Activated CD4-positive, alpha-beta T cell treated with anti-CD3 and anti-CD28 coated beads, Interleukin-2, Interleukin-4, amounts not matched to agents 100 ng/mL and 50 ng/mL, durations not matched to agents 16 hours and 8 hours (primary cell): ENCODE measurements around the gene CARF.
"Not testable (repeated sequence)": the region's sequence is repeated elsewhere in the genome, so short reads cannot be mapped to it uniquely, and the experiment has no call there.

ENCODE experiments used
- DNase-seq: peaks from one replicate; pipeline ENCODE4 v3.0.0-alpha.2; 2020; ENCODE audit warnings: low spot score

The CARF gene, protein sequence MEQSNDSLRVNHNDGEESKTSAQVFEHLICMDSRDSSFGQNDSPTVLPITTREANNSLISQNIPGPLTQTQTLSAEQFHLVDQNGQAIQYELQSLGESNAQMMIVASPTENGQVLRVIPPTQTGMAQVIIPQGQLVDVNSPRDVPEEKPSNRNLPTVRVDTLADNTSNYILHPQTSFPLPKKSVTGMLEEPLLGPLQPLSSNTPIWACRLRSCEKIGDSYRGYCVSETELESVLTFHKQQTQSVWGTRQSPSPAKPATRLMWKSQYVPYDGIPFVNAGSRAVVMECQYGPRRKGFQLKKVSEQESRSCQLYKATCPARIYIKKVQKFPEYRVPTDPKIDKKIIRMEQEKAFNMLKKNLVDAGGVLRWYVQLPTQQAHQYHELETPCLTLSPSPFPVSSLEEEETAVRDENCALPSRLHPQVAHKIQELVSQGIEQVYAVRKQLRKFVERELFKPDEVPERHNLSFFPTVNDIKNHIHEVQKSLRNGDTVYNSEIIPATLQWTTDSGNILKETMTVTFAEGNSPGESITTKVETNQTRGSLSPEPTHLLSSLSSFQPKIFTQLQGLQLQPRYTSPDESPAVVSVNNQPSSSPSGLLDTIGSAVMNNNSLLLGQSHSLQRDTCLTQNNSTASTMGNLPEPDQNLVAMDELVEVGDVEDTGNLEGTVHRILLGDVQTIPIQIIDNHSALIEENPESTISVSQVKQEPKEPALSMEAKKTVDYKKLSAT

DNA sequence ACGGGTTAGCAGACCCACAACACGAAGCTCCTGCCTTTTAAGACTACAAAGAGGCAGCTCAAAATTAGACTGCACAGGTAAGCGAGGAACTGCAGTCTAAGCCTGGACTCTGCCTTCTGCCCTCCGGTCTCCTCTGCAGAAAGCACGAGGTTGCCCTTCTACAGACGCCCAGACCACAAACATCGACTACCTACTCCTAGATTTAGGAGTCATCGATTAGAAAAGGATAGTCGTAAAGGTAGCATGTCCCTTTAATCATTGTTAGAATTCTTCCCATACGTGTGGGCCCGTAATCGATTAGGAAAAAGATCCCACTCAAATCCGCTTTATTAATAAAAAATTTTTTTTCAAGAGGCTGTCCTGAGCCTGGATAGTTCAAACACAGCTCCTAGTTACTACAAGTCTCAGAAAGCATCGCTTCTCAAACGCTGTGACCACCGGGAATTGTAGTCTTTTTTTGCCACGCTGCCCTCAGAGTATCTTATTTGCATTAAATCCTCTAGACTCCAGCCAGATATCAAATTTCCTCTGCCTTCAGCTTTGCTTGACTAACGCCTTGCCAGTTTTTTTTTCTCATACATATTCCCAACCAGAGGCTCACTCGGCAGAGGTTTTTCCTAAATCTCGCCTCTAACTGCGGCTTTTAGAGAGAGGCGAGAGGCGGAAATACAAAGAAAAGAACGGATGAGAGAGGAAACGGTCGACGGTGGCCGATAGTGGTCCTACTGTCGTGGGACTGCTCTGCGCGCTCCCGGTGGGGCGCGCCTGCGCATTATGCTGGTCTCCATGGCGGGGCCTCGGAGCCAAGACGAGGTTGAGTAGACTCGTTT, at the start of gene CARF, which contains the start of gene WDR12:
TSS of gene CARF (plus strand) at position 764 of the 830 bp plus-strand sequence. CDS start 29,628 bp downstream, outside the sequence.
TSS of gene WDR12 (minus strand) at position 162 of the 830 bp plus-strand sequence. CDS start 197 bp downstream, outside the sequence.
- peak; percentile 92 for DNase-seq

DNA sequence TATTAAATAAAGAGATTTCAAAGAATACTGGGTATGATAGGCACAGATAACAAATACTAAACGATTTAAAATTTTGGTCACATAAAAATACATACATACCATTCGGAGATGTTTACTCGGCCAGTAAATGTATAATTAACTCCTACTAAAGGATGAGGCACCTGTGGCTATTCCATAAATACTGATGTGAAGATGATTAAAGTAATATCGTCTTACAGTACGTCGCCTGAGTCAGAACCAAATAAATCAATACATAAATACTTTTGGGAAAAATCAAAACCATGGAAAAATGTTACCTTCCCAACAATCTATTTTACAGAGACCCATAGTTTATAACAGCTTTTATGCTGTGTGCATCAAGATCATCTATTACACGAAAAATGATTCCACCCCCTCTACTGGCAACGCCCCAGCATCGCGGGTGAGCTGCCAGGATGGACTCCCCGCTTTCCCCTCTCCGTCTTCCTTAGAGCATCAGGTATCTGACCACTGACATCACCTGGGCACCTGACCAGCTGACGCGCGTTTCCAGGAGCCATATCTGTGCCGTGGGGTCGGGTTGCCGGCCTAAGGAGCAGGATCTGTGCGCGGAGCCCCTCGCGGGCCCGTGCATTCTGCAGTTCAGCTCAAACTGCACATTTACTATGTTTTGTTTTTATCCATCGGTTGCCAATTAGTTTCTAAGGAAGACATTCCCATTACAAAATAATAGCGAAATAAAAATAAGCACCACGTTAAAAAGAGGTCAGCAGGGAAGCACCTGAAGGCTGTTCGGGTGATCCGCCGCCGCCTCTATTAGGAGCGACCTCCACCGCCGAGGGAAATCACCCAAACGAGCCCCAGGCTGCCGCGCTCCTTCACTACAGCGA, 41.4 kb upstream of the CARF start:
- peak; percentile 71 for DNase-seq

DNA sequence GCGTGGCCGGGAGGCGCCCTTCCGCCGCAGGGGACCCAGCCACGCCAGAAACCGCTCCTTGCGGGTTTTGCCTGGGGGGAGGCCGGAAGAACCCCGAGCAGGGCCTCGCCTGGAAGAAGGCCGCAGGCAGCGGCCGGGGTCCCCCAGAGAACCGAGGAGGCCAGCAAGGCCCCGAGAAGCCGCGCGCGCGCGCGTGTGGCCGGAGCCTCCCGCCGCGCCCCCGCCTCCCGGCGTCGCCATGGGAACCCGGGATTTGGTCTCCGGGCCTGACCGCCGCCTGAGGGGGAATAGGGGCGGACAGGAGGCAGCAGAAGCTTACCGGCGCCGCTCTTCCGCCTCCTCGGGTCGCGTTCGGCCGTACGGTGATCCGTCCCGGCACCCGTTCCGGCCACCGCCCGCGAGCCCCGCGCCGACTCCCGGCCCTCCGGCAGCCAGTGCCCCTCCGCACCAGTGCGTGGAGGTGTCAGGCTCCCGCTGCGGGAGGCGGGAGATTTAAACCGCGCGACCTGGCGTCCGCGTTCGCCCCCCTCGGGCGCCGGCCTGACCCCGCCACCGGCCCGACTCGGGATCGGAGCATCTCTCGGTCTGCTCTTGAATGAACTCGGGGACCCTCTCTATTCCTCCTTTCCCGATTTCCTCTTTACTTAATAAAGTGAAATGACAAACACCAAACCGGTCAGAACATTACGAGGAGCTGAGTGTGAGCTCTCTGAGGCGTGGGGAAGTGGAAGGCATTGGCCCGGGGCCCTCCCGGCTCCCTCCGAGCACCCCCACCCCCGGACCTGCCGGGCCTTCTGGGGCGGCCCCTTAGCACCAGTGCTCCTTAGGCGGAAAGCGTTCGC, 40.6 kb upstream of the CARF start, which contains the start of gene ICA1L:
TSS of gene ICA1L (minus strand) at position 467 of the 842 bp plus-strand sequence. CDS start 42,757 bp downstream, outside the sequence.
- peak; percentile 34 for DNase-seq

DNA sequence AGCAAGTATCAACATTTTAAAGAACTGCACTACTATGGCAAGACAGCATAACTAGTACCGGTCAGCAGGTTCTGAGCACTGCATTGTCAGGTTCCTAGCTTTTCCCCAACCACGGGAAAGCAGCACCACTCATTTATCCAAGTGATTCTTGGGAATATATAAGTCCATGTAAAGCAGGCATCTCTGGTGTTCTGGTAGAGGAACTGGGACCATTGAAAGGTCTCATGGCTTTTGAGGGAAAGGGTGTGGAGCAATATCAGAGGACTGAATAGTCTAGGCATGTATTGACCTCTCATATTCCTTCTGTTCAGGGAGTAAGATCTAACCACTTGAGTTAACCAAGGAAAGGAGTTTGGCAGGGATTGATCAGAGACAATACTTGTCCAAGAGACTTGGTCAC, 34.4 kb upstream of the CARF start:
- no peak for DNase-seq

DNA sequence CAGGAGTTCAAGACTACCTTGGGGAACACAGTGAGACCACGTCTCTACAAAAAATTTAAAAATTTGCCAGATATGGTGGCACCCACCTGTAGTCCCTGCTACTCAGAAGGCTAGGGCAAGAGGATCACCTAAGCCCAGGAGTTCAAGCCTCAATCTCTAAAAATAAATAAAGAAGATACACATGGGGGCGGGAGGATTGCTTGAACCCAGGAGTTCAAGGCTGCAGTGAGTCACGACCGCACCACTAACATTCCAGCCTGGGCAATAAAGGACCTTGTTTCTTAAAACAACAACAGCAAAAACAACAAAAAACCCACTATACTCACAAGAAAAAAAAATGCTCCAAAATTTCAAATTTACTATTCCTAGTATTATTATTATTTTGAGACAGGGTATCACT, 30.5 kb upstream of the CARF start:
- no peak for DNase-seq

DNA sequence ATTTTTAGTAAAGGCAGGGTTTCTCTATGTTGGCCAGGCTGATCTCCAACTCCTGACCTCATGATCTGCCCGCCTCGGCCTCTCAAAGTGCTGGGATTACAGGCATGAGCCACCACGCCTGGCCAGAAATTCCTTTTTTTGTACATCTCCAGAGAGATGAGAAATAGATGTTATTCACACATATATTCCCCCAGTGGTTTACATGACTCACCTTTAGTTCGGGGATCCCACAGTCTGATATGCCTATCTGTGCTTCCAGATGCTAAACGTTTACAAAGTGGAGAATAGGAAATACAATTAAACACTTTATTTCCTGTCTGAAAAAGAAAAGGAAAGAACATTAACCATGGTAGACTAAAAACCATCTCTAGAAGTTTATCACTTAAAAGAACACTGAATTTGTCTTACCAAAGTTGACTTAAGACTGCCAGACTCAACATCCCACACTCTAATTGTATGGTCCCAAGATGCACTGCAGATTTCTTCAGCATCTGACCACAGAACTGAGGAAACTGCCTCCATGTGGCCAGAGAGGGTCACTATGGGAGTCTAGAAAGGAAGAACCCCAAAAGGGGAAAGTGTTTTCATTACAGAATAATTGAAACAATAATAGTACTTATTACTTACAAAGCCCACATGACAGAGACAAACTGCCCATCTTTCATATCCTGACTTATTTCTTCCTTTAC, 27.9 kb upstream of the CARF start:
- no peak for DNase-seq

DNA sequence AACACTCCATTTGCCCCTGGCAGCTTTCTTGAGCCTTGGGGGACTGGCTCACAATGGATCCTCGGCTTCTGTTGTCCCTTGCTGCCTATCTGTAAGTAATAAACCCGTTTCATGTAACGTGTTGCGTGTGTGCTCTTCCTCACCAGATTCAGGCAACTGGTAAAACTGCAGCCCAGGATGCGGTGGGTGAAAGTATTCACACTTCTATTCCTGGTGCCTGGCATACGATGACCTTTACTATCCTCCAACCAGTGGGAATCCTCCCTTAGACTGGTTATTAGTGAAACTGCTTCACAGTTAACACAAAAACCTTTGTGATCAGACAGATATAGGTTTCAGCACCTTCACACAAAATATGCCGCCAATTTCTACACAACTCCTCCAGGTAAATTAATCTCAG, 26.9 kb upstream of the CARF start:
- no peak for DNase-seq

DNA sequence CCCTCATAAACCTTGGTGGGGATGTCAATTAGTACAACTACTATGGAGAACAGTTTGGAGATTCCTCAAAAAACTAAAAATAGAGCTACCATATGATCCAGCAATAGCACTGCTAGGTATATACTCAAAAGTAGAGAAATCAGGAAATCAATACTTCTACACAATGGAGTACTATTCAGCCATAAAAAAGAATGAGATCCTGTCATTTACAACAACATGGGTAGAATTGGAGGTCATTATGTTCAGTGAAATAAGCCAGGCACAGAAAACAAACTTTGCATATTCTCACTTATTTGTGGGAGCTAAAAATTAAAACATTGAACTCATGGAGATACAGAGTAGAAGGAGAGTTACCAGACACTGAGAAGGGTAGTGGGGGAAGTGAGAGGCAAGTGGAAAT, 6.6 kb upstream of the CARF start:
- DNase-seq, result not testable (repeated sequence)

DNA sequence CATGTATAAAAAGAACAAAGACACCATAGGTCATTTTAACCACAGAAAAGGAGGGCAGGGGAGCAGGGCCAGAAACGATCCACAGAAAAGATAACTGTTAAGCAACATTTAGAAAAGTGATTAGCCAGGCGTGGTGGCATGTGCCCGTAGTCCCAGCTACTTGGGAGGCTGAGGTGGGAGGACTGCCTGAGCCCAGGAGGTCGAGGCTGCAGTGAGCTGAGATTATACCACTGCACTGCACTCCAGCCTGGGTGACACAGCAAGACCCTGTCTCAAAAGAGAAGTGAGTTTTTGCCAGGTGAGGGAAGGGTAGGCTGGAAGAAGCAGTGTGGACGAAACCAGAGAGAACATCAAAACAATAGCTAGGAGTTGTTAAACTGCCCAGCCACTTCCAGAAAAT, 3.9 kb upstream of the CARF start:
- DNase-seq, result no peak

DNA sequence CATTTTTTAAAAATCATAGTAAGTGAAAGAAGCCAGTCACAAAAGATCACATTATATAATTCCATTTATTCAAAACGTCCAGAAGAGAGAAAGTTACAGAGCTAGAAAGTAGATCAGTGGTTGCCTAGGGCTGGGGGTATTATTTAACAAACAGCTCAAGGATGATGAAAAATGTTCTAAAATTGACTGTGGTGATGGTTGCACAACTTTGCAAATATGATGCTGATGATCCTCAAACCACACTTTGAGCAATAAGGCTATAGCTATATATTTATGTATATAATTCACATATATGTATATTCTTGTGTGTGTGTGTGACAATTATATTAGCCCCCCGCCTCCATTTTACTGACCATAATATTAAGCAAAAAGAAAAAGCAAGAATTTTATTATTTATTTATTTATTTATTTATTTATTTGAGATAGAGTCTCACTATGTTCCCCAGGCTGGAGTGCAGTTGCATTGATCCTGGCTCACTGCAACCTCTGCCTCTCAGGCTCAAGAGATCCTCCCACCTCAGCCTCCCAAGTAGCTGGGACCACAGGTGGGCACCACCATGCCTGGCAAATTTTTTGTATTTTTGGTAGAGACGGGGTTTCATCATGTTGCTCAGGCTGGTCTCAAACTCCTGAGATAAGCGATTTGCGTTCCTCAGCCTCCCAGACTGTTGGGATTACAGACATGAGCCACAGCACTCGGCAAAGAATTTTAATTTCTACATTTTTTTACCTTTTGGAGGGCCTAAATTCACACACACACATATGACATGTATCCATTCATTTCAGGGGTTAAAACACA, 2.5 kb upstream of the CARF start:
- no peak for DNase-seq

DNA sequence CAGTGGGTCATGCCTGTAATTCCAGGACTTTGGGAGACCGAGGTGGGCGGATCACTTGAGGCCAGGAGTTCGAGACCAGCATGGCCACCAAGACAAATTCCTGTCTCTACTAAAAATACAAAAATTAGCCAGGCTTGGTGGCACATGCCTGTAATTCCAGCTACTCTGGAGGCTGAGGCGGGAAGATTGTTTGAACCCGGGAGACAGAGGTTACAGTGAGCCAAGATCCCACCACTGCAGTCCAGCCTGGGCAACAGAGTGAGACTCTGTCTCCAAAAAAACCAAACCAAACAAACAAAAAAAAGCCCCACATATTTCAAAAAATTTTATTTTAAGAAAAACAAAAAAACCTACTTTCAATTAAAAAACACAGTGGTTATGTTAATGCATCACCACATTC, 1.8 kb upstream of the CARF start:
- not testable (repeated sequence) for DNase-seq

DNA sequence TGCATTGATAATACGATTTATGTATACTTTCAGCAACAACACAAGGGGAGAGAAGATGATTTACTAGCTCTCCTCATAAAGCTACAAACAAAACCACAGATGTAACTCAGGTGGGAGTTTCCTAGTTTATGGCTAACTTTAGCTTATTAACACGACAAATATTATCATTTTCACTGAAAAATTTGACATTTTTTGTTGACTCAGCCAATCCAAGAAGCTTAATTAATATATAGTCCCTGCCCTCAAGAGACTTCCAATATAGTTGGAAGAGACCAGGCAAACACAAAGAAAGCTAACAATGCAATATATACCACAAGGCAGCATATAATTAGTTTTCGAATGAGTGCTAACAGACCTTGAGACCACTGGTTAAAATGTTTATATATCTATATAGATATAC, 1.4 kb upstream of the CARF start:
- no peak for DNase-seq

DNA sequence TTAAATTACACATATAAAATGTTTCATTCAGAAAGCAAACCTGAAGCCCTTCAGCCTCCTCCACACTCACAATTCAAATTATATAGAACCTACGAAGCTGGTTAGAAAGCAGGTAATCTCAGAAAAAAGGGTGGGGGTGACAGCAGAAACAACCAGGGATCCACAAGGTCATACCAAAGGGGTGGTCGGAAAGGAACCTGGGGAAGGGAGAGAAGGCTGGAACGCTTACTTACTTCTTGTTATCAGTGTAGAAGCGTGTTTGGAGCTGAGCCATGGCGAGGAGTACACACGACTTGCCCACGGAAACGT, 918 bp upstream of the CARF start:
- DNase-seq, result no peak

DNA sequence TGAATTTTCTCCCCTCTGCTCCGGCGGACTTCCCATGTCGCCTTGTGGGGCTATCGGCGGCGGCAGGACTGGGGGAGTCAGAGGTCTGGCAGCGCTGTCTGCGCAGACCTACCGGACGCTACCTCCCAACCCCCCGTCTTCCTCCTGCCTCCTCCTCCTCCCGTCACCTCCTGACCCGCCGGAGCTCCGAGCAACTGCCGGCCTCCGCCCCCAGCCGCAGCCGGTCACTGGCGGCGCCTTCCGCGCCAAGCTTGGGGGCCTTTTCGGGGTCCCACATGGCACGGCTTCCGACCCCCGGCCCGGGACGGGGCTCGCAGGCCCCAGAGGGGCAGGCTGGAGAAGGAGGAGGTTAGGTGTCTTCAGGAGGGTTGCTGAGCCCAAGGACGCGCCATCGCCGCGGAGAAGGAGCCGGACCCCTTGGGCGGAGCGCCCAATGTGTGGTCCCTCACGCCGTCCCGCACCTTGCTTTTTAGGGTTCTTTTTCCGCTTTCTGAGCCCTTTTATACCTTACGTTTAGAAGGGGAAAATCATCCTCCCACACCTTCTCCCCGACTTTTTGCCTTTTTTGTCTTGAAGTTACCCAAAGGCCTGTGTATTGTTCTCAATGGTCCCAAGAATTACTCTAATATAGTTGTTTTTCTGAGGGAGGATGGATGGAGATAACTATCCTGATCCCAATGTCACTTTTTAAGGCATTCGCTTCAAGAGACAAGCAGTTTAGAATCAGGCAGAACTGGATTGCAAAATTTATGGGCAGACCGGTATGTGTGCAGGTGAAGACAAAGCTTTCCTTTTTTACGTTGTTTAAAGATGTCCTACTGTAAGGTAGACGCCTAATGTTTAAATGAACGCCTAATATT, 497 bp downstream of the CARF start:
- not testable (repeated sequence) for DNase-seq

DNA sequence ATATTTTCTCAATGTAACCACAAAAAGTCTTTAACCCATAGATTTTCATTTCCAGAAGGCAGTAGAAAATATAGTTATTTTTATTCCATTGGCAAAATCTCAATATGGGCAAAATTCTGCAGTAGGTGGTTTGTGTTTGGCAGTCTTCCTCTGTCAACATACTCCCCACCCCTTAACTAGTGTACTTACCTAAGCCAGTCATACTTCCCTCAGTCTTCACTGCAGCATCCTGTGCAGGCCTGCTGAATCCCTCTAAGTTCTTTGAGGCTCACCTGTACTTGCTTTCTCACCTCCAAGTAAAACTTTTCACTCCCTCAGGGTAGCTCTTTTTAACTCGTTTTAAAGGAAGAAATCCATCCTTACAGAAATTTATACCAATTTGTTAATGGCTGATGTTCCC, 6.8 kb downstream of the CARF start:
- DNase-seq, result no peak

DNA sequence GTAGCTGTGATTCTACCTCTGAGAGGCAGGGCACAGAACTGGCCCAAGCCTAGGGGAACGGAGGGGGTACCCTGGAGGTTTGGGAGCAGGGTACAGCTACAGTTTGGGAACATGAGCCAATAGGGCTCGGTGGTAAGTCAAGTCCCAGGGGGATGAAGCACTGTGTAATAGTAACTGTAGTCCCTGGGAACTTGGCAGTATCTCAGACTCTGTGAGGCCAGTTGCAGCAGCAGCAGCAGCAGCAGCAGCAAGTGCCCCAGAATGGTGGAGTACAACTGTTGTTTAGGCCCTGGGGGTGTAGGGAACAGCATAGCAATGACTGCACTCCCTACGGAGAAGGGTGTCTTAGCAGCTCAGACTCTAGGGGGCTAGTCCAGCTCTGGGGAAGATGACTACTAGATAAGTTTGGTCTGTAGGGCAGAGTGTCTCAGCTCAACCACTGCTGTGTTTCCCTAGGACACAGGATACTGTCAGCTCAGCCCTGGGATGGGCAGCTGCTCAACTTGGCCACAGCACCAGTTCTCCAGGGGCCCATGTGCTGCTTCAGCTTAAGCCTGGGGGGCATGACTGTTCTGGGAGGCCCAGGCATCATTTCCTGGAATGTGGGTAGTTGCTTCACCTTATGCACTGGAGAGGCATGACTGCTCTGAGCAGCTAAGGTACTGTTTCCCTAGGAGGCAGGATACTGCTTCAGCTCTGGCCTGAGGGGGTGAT, 20.5 kb downstream of the CARF start:
- DNase-seq, result no peak

DNA sequence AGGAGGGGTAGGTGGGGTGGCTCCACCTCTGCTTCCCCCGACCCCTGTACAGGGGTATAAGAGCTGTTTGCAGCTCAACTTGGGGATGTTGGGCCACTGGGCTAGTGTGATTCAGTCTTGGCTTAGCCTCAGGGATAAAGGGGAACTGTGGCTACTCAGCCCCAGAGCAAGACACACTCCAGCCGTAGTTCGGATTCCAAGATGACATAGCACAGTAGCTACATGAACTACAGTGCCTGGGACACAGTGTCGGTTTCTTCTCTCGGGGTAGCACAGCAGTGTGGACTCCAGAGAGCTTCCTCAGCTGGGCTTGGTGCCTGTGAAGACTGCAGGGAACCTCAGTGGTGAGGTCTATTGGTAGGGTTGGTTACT, 21.1 kb downstream of the CARF start:
- no peak for DNase-seq

DNA sequence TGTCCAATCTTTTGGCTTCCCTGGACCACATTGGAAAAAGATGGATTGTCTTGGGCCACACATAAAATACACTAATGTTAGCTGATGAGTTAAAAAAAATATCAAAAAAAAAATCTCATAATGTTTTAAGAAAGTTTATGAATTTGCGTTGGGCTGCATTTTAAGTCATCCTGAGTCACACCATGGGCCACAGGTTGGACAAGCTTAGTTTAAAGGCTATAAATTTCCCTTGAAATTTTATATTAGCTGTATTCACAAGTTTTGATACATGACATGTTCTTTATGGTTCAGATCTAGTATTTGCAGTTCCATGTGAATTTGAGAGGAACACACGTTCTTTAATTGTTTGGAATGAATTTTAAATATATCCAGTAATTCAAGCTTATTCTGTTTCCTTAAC, 21.9 kb downstream of the CARF start:
- no peak for DNase-seq
